ENCODE results near the gene ST7.

ST7 gene

GRCh38 chr7:117188376-117188775 is 235.1 kb downstream of the ST7 start:
- H3K4me3 ChIP-seq (ENCODE audit: control insufficient read depth, low read depth, low read length), result no peak overlapping the region
- DNase-seq (ENCODE audit: low read depth), result no peak
- TF ChIP-seq CTCF (conservative IDR thresholded peaks at IDR 0.05; ENCODE audit: control insufficient read depth, insufficient read depth, low read depth, low read length), result no peak

- no peak for DNase-seq (ENCODE audit: low read depth)
- no peak overlapping the region for H3K4me3 ChIP-seq (ENCODE audit: control insufficient read depth, low read depth, low read length)
- TF ChIP-seq CTCF (conservative IDR thresholded peaks at IDR 0.05; ENCODE audit: control insufficient read depth, insufficient read depth, low read depth, low read length), result no peak
Measured at GRCh38 chr7:117188949-117189592, 235.8 kb downstream of the ST7 start.

GRCh38 chr7:117190104-117190503 is 236.8 kb downstream of the ST7 start:
- TF ChIP-seq CTCF (conservative IDR thresholded peaks at IDR 0.05; ENCODE audit: control insufficient read depth, insufficient read depth, low read depth, low read length), result no peak
- no peak overlapping the region for H3K4me3 ChIP-seq (ENCODE audit: control insufficient read depth, low read depth, low read length)
- DNase-seq (ENCODE audit: low read depth), result no peak

- H3K4me3 ChIP-seq (ENCODE audit: control insufficient read depth, low read depth, low read length), result no peak overlapping the region
- no peak for DNase-seq (ENCODE audit: low read depth)
- no peak for TF ChIP-seq CTCF (conservative IDR thresholded peaks at IDR 0.05; ENCODE audit: control insufficient read depth, insufficient read depth, low read depth, low read length)
Measured at GRCh38 chr7:117190746-117191435, 237.6 kb downstream of the ST7 start.

- no peak for DNase-seq (ENCODE audit: low read depth)
- no peak overlapping the region for H3K4me3 ChIP-seq (ENCODE audit: control insufficient read depth, low read depth, low read length)
- TF ChIP-seq CTCF (conservative IDR thresholded peaks at IDR 0.05; ENCODE audit: control insufficient read depth, insufficient read depth, low read depth, low read length), result no peak
Measured at GRCh38 chr7:117192108-117192507, 238.8 kb downstream of the ST7 start.

- no peak for DNase-seq (ENCODE audit: low read depth)
- TF ChIP-seq CTCF (conservative IDR thresholded peaks at IDR 0.05; ENCODE audit: control insufficient read depth, insufficient read depth, low read depth, low read length), result no peak
- H3K4me3 ChIP-seq (ENCODE audit: control insufficient read depth, low read depth, low read length), result no peak overlapping the region
Measured at GRCh38 chr7:117193564-117193963, 240.3 kb downstream of the ST7 start.
